ENCODE data around the gene ACD.

ACD gene

GRCh38 chr16:67661886-67662652 is 2.0 kb upstream of the ACD start:
- Histone ChIP-seq H3K4me1 (ENCODE audit: control insufficient read depth, insufficient read depth, low read length, unreplicated experiment) (peaks cover 4% of the 10 kb centered on the region), H3K27me3 (ENCODE audit: insufficient read depth, low read length) (no peaks in the 10 kb centered on the region), H3K79me2 (ENCODE audit: control insufficient read depth, insufficient read depth, low read length, unreplicated experiment) (no peaks in the 10 kb centered on the region), H3K4me3 (ENCODE audit: low read depth, low read length) (no peak overlapping the region), H2AFZ (ENCODE audit: low read length, unreplicated experiment) (no peak overlapping the region), H3K36me3 (ENCODE audit: insufficient read depth, low read length) (no peaks in the 10 kb centered on the region), H3K27ac (ENCODE audit: low read depth, low read length) (no peak overlapping the region)

- no peak overlapping the region for H3K27ac ChIP-seq (ENCODE audit: low read depth, low read length)
Measured at GRCh38 chr16:67661101-67661761, 1.2 kb upstream of the ACD start.

GRCh38 chr16:67660564-67661028 is 536 bp upstream of the ACD start, which contains the start of gene PARD6A:
Gene PARD6A, plus strand, starts transcription at chr16:67660960. Its CDS starts 79 bp downstream, at chr16:67661039.
- H3K4me3 ChIP-seq (ENCODE audit: low read depth, low read length) = peak within 1 kb of the TSS; percentile 85
- H3K27me3 ChIP-seq (ENCODE audit: insufficient read depth, low read length) = no peaks in the 10 kb centered on the region
- no peaks in the 10 kb centered on the region for H3K36me3 ChIP-seq (ENCODE audit: insufficient read depth, low read length)
- H3K4me1 ChIP-seq (ENCODE audit: control insufficient read depth, insufficient read depth, low read length, unreplicated experiment) = peaks cover 4% of the 10 kb centered on the region
- no peaks in the 10 kb centered on the region for H3K79me2 ChIP-seq (ENCODE audit: control insufficient read depth, insufficient read depth, low read length, unreplicated experiment)
- peak within 1 kb of the TSS; percentile 83 for H3K27ac ChIP-seq (ENCODE audit: low read depth, low read length)
- H2AFZ ChIP-seq (ENCODE audit: low read length, unreplicated experiment) = peak within 1 kb of the TSS; percentile 73

More at GRCh38 chr16:67661101-67661761, 1.2 kb upstream of the ACD start:
- H3K79me2 ChIP-seq (ENCODE audit: control insufficient read depth, insufficient read depth, low read length, unreplicated experiment) = no peaks in the 10 kb centered on the region
- H3K4me1 ChIP-seq (ENCODE audit: control insufficient read depth, insufficient read depth, low read length, unreplicated experiment) = peaks cover 4% of the 10 kb centered on the region
- H2AFZ ChIP-seq (ENCODE audit: low read length, unreplicated experiment) = no peak overlapping the region
- H3K4me3 ChIP-seq (ENCODE audit: low read depth, low read length) = peak overlapping the region; percentile 85
- H3K27me3 ChIP-seq (ENCODE audit: insufficient read depth, low read length) = no peaks in the 10 kb centered on the region
- no peaks in the 10 kb centered on the region for H3K36me3 ChIP-seq (ENCODE audit: insufficient read depth, low read length)

- Histone ChIP-seq H3K4me3 (ENCODE audit: low read depth, low read length) (peak overlapping the region; percentile 85), H3K27ac (ENCODE audit: low read depth, low read length) (no peak overlapping the region), H3K4me1 (ENCODE audit: control insufficient read depth, insufficient read depth, low read length, unreplicated experiment) (peaks cover 4% of the 10 kb centered on the region), H2AFZ (ENCODE audit: low read length, unreplicated experiment) (no peak overlapping the region), H3K27me3 (ENCODE audit: insufficient read depth, low read length) (peaks cover 9% of the 10 kb centered on the region), H3K79me2 (ENCODE audit: control insufficient read depth, insufficient read depth, low read length, unreplicated experiment) (no peaks in the 10 kb centered on the region), H3K36me3 (ENCODE audit: insufficient read depth, low read length) (no peaks in the 10 kb centered on the region)
Measured at GRCh38 chr16:67658849-67659674, 998 bp downstream of the ACD start.

GRCh38 chr16:67657751-67658518 is 2.1 kb downstream of the ACD start:
- Histone ChIP-seq H3K27ac (ENCODE audit: low read depth, low read length) (no peak overlapping the region), H3K36me3 (ENCODE audit: insufficient read depth, low read length) (no peaks in the 10 kb centered on the region), H3K27me3 (ENCODE audit: insufficient read depth, low read length) (peaks cover 20% of the 10 kb centered on the region), H3K4me3 (ENCODE audit: low read depth, low read length) (no peak overlapping the region), H3K4me1 (ENCODE audit: control insufficient read depth, insufficient read depth, low read length, unreplicated experiment) (peaks cover 4% of the 10 kb centered on the region), H3K79me2 (ENCODE audit: control insufficient read depth, insufficient read depth, low read length, unreplicated experiment) (no peaks in the 10 kb centered on the region), H2AFZ (ENCODE audit: low read length, unreplicated experiment) (no peak overlapping the region)

- Histone ChIP-seq H3K36me3 (ENCODE audit: insufficient read depth, low read length) (no peaks in the 10 kb centered on the region), H3K4me3 (ENCODE audit: low read depth, low read length) (no peak overlapping the region), H3K27me3 (ENCODE audit: insufficient read depth, low read length) (peaks cover 24% of the 10 kb centered on the region), H3K4me1 (ENCODE audit: control insufficient read depth, insufficient read depth, low read length, unreplicated experiment) (peaks cover 4% of the 10 kb centered on the region), H2AFZ (ENCODE audit: low read length, unreplicated experiment) (no peak overlapping the region), H3K27ac (ENCODE audit: low read depth, low read length) (no peak overlapping the region), H3K79me2 (ENCODE audit: control insufficient read depth, insufficient read depth, low read length, unreplicated experiment) (no peaks in the 10 kb centered on the region)
Measured at GRCh38 chr16:67657017-67657608, 2.9 kb downstream of the ACD start.

GRCh38 chr16:67656344-67657016 is 3.6 kb downstream of the ACD start:
- Histone ChIP-seq H3K4me1 (ENCODE audit: control insufficient read depth, insufficient read depth, low read length, unreplicated experiment) (peaks cover 4% of the 10 kb centered on the region), H3K27ac (ENCODE audit: low read depth, low read length) (no peak overlapping the region), H3K4me3 (ENCODE audit: low read depth, low read length) (no peak overlapping the region), H3K27me3 (ENCODE audit: insufficient read depth, low read length) (peaks cover 31% of the 10 kb centered on the region), H2AFZ (ENCODE audit: low read length, unreplicated experiment) (no peak overlapping the region), H3K79me2 (ENCODE audit: control insufficient read depth, insufficient read depth, low read length, unreplicated experiment) (no peaks in the 10 kb centered on the region), H3K36me3 (ENCODE audit: insufficient read depth, low read length) (no peaks in the 10 kb centered on the region)

- no peak overlapping the region for H3K27ac ChIP-seq (ENCODE audit: low read depth, low read length)
- H3K27me3 ChIP-seq (ENCODE audit: insufficient read depth, low read length) = peaks cover 42% of the 10 kb centered on the region
- H3K4me1 ChIP-seq (ENCODE audit: control insufficient read depth, insufficient read depth, low read length, unreplicated experiment) = peaks cover 4% of the 10 kb centered on the region
- H3K79me2 ChIP-seq (ENCODE audit: control insufficient read depth, insufficient read depth, low read length, unreplicated experiment) = no peaks in the 10 kb centered on the region
- H2AFZ ChIP-seq (ENCODE audit: low read length, unreplicated experiment) = no peak overlapping the region
- H3K36me3 ChIP-seq (ENCODE audit: insufficient read depth, low read length) = no peaks in the 10 kb centered on the region
- H3K4me3 ChIP-seq (ENCODE audit: low read depth, low read length) = no peak overlapping the region
Measured at GRCh38 chr16:67655363-67655762, 4.7 kb downstream of the ACD start.

GRCh38 chr16:67654403-67654911 is 5.6 kb downstream of the ACD start:
- Histone ChIP-seq H3K27ac (ENCODE audit: low read depth, low read length) (no peak overlapping the region), H2AFZ (ENCODE audit: low read length, unreplicated experiment) (no peak overlapping the region), H3K36me3 (ENCODE audit: insufficient read depth, low read length) (no peaks in the 10 kb centered on the region), H3K4me1 (ENCODE audit: control insufficient read depth, insufficient read depth, low read length, unreplicated experiment) (peaks cover 4% of the 10 kb centered on the region), H3K27me3 (ENCODE audit: insufficient read depth, low read length) (peaks cover 51% of the 10 kb centered on the region), H3K79me2 (ENCODE audit: control insufficient read depth, insufficient read depth, low read length, unreplicated experiment) (no peaks in the 10 kb centered on the region), H3K4me3 (ENCODE audit: low read depth, low read length) (no peak overlapping the region)

Data from ACC112 (cell line).